Liver (tissue), 3 donors: ENCODE data around the gene GSG1.

Source experiments
- CTCF ChIP-seq: fragments of 150-350 bp; IDR thresholded peaks from 2 replicates; pipeline ENCODE4 v1.5.1; 2017; ENCODE audit warnings: improper control_type of control experiment, low read depth, low read length; ENCODE audit not compliant: missing input control
- EGR1 ChIP-seq, 2 donors: IDR thresholded peaks; 2 replicates each; pipeline ENCODE4 v1.6.1; 2016 to 2018; ENCODE audit warnings: antibody characterized with exemption in 2 of 2, low read depth in 2 of 2
- FOXA1 ChIP-seq: IDR thresholded peaks from 2 replicates; pipeline ENCODE4 v1.6.1; 2016; ENCODE audit warnings: antibody characterized with exemption
- JUND ChIP-seq, 2 donors: IDR thresholded peaks; 2 replicates each; pipeline ENCODE4 v1.6.1; 2016; ENCODE audit warnings: antibody characterized with exemption in 2 of 2
- NR2F2 ChIP-seq: IDR thresholded peaks from 2 replicates; pipeline ENCODE4 v1.6.1; 2016; ENCODE audit warnings: antibody characterized with exemption
- RAD21 ChIP-seq, 2 donors: IDR thresholded peaks; 2 replicates each; pipeline ENCODE4 v1.6.1; 2016; ENCODE audit warnings: antibody characterized with exemption in 2 of 2, mild to moderate bottlenecking in 2 of 2
- REST ChIP-seq: IDR thresholded peaks from 2 replicates; pipeline ENCODE4 v1.6.1; 2016; ENCODE audit warnings: antibody characterized with exemption, mild to moderate bottlenecking
- RXRA ChIP-seq, 2 donors: IDR thresholded peaks; 2 replicates each; pipeline ENCODE4 v1.6.1; 2017 to 2018; ENCODE audit warnings: antibody characterized with exemption in 2 of 2, mild to moderate bottlenecking in 1 of 2
- SP1 ChIP-seq: IDR thresholded peaks from 2 replicates; pipeline ENCODE4 v1.6.1; 2018; ENCODE audit warnings: antibody characterized with exemption, mild to moderate bottlenecking
- TAF1 ChIP-seq: conservative IDR thresholded peaks from 2 replicates; pipeline ENCODE4 v1.6.1; 2016; ENCODE audit warnings: antibody characterized with exemption, mild to moderate bottlenecking
- YY1 ChIP-seq: IDR thresholded peaks from 2 replicates; pipeline ENCODE4 v1.6.1; 2016; ENCODE audit warnings: antibody characterized with exemption, mild to moderate bottlenecking
- TF ChIP-seq, protein P1 (sequence below): IDR thresholded peaks from 2 replicates; pipeline ENCODE4 v1.6.1; 2016; ENCODE audit warnings: antibody characterized with exemption
- TF ChIP-seq, protein P2 (sequence below): IDR thresholded peaks from 2 replicates; pipeline ENCODE4 v1.6.1; 2016; ENCODE audit warnings: antibody characterized with exemption
- TF ChIP-seq, protein P3 (sequence below): IDR thresholded peaks from 2 replicates; pipeline ENCODE4 v1.6.1; 2016; ENCODE audit warnings: antibody characterized with exemption
- donor health status: healthy.
- donor health status: healthy.

- TF ChIP-seq YY1 (no peak), CTCF (no peak), RAD21 (IDR thresholded peaks at IDR 0.05) (no peak), REST (no peak), RXRA (IDR thresholded peaks at IDR 0.05) (no peak), FOXA1 (no peak), EGR1 (IDR thresholded peaks at IDR 0.05; ENCODE audit: low read depth in 2 of 2) (no peak), JUND (IDR thresholded peaks at IDR 0.05) (no peak), SP1 (no peak), TAF1 (no peak), NR2F2 (no peak)
- TF ChIP-seq, protein P1, sequence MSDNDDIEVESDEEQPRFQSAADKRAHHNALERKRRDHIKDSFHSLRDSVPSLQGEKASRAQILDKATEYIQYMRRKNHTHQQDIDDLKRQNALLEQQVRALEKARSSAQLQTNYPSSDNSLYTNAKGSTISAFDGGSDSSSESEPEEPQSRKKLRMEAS: no peak
- TF ChIP-seq, protein P2, sequence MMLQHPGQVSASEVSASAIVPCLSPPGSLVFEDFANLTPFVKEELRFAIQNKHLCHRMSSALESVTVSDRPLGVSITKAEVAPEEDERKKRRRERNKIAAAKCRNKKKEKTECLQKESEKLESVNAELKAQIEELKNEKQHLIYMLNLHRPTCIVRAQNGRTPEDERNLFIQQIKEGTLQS: no peak
- TF ChIP-seq, protein P3, sequence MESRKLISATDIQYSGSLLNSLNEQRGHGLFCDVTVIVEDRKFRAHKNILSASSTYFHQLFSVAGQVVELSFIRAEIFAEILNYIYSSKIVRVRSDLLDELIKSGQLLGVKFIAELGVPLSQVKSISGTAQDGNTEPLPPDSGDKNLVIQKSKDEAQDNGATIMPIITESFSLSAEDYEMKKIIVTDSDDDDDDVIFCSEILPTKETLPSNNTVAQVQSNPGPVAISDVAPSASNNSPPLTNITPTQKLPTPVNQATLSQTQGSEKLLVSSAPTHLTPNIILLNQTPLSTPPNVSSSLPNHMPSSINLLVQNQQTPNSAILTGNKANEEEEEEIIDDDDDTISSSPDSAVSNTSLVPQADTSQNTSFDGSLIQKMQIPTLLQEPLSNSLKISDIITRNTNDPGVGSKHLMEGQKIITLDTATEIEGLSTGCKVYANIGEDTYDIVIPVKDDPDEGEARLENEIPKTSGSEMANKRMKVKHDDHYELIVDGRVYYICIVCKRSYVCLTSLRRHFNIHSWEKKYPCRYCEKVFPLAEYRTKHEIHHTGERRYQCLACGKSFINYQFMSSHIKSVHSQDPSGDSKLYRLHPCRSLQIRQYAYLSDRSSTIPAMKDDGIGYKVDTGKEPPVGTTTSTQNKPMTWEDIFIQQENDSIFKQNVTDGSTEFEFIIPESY: no peak
Observed at GRCh38 chr12:13052421-13052820, 51.0 kb downstream of the GSG1 start.
